Natural killer cell treated with Interleukin-12 subunit alpha and Interleukin-12 subunit beta and Interleukin-15 and Interleukin-18, amount 100 ng/mL, for 72 hours (primary cell): ENCODE measurements around the gene TMEM63A. TPM values are rescaled to one million over a fixed set of nuclear protein-coding genes. Genes with fewer than 3 reads are reported as not detected.
"Not testable (repeated sequence)": the region's sequence is repeated elsewhere in the genome, so short reads cannot be mapped to it uniquely, and the experiment has no call there.

ENCODE experiments used
- ATAC-seq, 2 donors: fragments of 150-1000 bp; cut with Tn5 transposase in 1 of 2; sonication (Bioruptor Pico), chemical (Tn5 transposase) in 1 of 2; 2 replicates each; pipeline ENCODE4 v1.10.0; 2021
- DNase-seq: peaks from one replicate; pipeline ENCODE4 v3.0.0; 2022; ENCODE audit warnings: low spot score
- H3K27ac Mint-ChIP-seq, 2 donors: 1 replicate in 1 of 2; 2 replicates in 1 of 2; pipeline ENCODE4 v1.8.0; 2022; ENCODE audit warnings: mixed read lengths in 2 of 2, mild to moderate bottlenecking in 1 of 2, moderate library complexity in 1 of 2
- H3K27me3 Mint-ChIP-seq, 2 donors: 1 replicate in 1 of 2; 2 replicates in 1 of 2; pipeline ENCODE4 v1.8.0; 2022; ENCODE audit warnings: mixed read lengths in 2 of 2
- H3K36me3 Mint-ChIP-seq: one replicate; pipeline ENCODE4 v1.8.0; 2022; ENCODE audit warnings: mixed read lengths
- H3K4me1 Mint-ChIP-seq, 2 donors: 1 replicate in 1 of 2; 2 replicates in 1 of 2; pipeline ENCODE4 v1.8.0; 2022; ENCODE audit warnings: low read depth in 2 of 2, mixed read lengths in 2 of 2, mild to moderate bottlenecking in 1 of 2
- H3K4me3 Mint-ChIP-seq: one replicate; pipeline ENCODE4 v1.8.0; 2022; ENCODE audit warnings: mixed read lengths
- H3K9me3 Mint-ChIP-seq: 2 replicates; pipeline ENCODE4 v1.8.0; 2022; ENCODE audit warnings: mixed read lengths
- total RNA-seq, 2 donors: library from RNA; stranded (reverse); gene quantifications; one replicate each; pipeline ENCODE4 v1.2.3, GENCODE V29; 2022

TMEM63A gene
- total RNA-seq, 2 donors from 2014 or later: 42.7 to 53.6 TPM

DNA sequence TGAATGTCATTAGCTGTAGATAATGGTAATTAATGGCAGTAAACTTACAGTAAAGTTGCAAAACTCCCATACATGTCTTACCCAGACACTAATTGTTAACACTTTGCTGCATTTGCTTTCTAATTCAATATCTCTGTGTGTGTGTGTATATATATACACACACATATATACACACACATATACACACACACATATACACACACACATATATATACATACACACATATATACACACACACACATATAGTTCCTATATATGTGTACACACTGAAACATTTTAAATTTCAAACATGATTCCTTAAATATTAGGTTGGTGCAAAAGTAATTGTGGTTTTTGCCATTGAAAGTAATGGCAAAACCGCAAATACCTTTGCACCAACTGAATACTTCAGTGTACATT is 75.9 kb downstream of the TMEM63A start:
- Mint-ChIP-seq H3K27me3 (peaks cover 0 to 9% of the 10 kb centered on the region in 2 donors), H3K4me1 (peaks cover 0 to 7% of the 10 kb centered on the region in 2 donors), H3K27ac (no peak overlapping the region), H3K4me3 (no peak overlapping the region), H3K36me3 (no peaks in the 10 kb centered on the region), H3K9me3 (no peaks in the 10 kb centered on the region)
- DNase-seq (no peak), ATAC-seq (no peak)

DNA sequence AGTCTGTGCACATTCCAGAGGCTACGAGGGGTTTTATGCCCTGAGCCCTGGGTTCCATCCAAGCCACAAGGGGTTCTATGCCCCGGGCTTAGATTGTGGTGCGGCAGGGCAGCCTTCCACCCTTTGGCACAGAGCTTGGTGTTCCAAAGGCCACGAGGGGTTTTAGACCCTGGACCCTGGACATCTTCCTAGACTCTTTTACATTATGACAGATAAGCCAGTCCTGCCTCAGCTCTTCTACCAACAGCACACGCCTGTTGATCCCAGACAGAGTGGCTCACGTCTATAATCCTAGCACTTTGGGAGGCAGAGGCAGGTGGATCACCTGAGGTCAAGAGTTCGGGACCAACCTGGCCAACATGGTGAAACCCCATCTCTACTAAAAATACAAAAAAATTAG is 81.0 kb downstream of the TMEM63A start:
- not testable (repeated sequence) for H3K36me3 Mint-ChIP-seq, H3K9me3 Mint-ChIP-seq, H3K4me3 Mint-ChIP-seq, H3K27ac Mint-ChIP-seq, DNase-seq, ATAC-seq, H3K27me3 Mint-ChIP-seq, H3K4me1 Mint-ChIP-seq

DNA sequence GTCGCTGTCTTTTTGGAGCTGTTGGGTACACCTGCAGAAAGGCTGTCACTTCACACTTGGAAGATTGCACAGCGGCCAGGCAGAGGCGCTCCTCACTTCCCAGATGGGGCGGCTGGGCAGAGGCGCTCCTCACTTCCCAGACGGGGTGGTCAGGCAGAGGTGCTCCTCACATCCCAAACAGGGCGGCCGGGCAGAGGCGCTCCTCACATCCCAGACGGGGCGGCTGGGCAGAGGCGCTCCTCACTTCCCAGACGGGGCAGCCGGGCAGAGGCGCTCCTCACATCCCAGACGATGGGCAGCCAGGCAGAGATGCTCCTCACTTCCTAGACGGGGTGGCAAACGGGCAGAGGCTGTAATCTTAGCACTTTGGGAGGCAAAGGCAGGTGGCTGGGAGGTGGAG is 86.1 kb downstream of the TMEM63A start:
- DNase-seq, H3K9me3 Mint-ChIP-seq, H3K36me3 Mint-ChIP-seq, ATAC-seq, H3K27ac Mint-ChIP-seq, H3K27me3 Mint-ChIP-seq, H3K4me3 Mint-ChIP-seq, H3K4me1 Mint-ChIP-seq: not testable (repeated sequence)

Other genes starting within 250 kb of the TMEM63A start
- under 1 TPM in 1 of 2 donors, not detected in 1; 0.52 TPM for gene ENAH, start 229.3 kb downstream of the TMEM63A start, total RNA-seq
- 100 to 1,000 TPM; 183 to 194 TPM for gene SRP9, start 104.6 kb downstream of the TMEM63A start, total RNA-seq
- 1 to 10 TPM; 1.6 to 2.4 TPM for gene EPHX1, start 72.3 kb downstream of the TMEM63A start, total RNA-seq
- gene LEFTY1, start 6.8 kb upstream of the TMEM63A start, total RNA-seq: not detected
- 100 to 1,000 TPM; 102 to 127 TPM for gene PYCR2, start 41.9 kb upstream of the TMEM63A start, total RNA-seq
- gene LEFTY2, start 58.8 kb upstream of the TMEM63A start, total RNA-seq: not detected
- gene SDE2, start 117.0 kb upstream of the TMEM63A start, total RNA-seq: 10 to 100 TPM; 25.5 to 30.4 TPM
- gene H3-3A, start 180.3 kb upstream of the TMEM63A start, total RNA-seq: 100 to 1,000 TPM; 174 to 259 TPM